ENCODE measurements around the gene MYO18B.

MYO18B gene

DNA sequence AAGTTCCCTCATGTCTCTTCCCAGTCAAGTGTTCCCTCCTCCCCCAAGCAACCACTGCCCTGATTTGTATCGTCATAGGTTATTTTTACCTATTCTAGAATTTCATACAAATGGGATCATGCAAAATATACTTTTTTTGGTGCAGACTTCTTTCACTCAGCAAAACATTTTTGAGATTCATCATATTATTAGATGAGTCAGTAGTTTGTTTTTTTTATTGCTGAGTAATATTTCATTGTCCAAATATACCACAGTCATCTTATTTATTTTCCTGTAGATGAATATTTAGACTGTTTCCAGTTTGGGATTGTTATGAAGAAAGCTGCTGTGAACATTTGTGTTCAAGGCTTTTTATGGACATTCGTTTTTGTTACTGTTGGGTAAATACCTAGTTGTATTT is 301.0 kb downstream of the MYO18B start:
- H3K4me3 ChIP-seq (replicated peaks; ENCODE audit: low read depth, low read length): no peak overlapping the region
- DNase-seq (ENCODE audit: low read depth): no peak
- TF ChIP-seq, protein P1, sequence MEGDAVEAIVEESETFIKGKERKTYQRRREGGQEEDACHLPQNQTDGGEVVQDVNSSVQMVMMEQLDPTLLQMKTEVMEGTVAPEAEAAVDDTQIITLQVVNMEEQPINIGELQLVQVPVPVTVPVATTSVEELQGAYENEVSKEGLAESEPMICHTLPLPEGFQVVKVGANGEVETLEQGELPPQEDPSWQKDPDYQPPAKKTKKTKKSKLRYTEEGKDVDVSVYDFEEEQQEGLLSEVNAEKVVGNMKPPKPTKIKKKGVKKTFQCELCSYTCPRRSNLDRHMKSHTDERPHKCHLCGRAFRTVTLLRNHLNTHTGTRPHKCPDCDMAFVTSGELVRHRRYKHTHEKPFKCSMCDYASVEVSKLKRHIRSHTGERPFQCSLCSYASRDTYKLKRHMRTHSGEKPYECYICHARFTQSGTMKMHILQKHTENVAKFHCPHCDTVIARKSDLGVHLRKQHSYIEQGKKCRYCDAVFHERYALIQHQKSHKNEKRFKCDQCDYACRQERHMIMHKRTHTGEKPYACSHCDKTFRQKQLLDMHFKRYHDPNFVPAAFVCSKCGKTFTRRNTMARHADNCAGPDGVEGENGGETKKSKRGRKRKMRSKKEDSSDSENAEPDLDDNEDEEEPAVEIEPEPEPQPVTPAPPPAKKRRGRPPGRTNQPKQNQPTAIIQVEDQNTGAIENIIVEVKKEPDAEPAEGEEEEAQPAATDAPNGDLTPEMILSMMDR (IDR thresholded peaks at IDR 0.05; ENCODE audit: low read length, missing control alignments): no peak

DNA sequence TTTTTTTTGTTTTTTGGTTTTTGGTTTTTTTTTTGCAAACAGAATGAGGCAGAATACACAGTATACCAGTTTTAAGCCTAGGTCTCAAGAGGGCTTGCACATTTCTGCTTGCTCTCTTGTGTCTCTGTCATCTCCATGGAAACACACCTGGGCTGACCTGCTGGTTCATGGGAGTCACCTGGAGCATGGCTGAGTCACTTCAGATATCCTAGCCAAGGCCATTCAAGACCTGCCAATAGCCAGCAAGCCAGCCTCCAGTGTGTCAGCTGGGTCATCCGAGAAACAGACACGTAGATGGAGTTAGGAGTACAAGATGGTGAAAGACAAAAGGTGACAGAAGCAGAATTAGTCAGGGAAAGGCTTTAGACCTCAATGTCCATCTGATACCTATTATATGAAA is 303.1 kb downstream of the MYO18B start:
- TF ChIP-seq, protein P1 (IDR thresholded peaks at IDR 0.05; ENCODE audit: low read length, missing control alignments): no peak
- H3K4me3 ChIP-seq (replicated peaks; ENCODE audit: low read depth, low read length): no peak overlapping the region
- no peak for DNase-seq (ENCODE audit: low read depth)

- TF ChIP-seq, protein P1 (IDR thresholded peaks at IDR 0.05; ENCODE audit: low read length, missing control alignments): no peak
These were observed 303.9 kb downstream of the MYO18B start for GRCh38 chr22:26045860-26046259.

DNA sequence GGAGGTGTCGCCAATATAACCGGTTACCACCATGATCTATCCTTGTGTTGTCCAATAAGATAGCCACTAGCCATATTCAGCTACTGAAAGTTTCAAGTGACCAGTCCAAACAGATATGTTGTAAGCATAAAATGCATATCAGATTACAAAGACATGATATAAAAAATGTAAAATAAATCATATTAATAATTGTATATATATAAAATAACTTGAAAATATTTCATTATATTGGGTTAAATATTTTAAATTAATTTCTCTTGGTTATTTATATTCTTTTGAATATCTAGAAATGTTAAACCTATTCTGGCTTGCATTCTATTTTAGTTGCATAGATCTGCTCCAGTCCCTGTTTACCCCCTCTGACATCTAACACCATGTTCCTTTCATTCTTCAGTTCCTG is 305.5 kb downstream of the MYO18B start:
- no peak for DNase-seq (ENCODE audit: low read depth)
- H3K4me3 ChIP-seq (replicated peaks; ENCODE audit: low read depth, low read length): no peak overlapping the region
- TF ChIP-seq, protein P1 (IDR thresholded peaks at IDR 0.05; ENCODE audit: low read length, missing control alignments): no peak

More at GRCh38 chr22:26045860-26046259, 303.9 kb downstream of the MYO18B start:
- no peak for DNase-seq (ENCODE audit: low read depth)
- no peak overlapping the region for H3K4me3 ChIP-seq (replicated peaks; ENCODE audit: low read depth, low read length)

DNA sequence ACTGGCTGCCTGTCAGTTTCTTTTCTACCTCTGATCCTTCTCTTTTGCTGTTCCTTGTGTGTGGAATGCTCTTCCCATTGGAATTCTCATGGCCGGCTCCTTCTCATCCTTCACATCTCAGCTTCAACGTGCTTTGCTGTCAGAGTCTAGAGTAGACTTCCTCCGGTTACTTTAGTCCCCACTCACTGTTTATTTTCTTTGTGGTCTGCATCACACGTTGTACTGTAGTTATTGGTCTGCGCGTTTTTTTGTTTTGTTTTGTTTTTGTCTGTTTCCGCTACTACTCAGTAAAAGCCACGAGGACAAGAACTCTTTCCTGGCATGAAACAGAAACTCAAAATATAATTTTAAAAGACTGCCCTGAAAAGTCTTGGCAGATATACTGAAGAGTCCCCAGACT is 305.9 kb downstream of the MYO18B start:
- TF ChIP-seq, protein P1 (IDR thresholded peaks at IDR 0.05; ENCODE audit: low read length, missing control alignments): no peak
- DNase-seq (ENCODE audit: low read depth): no peak
- H3K4me3 ChIP-seq (replicated peaks; ENCODE audit: low read depth, low read length): no peak overlapping the region

DNA sequence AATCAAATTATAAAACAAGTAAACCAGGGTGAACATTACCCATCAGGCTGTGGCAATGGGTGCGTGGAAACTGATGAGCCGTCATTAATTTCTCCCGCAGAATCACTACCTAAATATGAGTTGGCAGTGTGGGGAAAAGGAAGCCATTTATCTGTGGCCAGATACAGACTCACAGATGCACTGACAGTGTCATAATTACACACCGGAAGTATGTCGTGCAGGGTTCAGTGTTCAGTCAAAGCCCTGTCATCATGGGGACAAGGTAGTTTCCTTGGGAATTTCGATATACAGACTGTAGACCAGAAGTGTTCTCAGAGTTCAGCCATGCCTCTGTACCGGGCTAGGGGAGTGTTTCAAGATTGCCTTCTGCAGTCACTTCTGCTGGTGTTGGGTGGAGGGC is 308.1 kb downstream of the MYO18B start:
- H3K4me3 ChIP-seq (replicated peaks; ENCODE audit: low read depth, low read length): no peak overlapping the region
- DNase-seq (ENCODE audit: low read depth): no peak
- TF ChIP-seq, protein P1 (IDR thresholded peaks at IDR 0.05; ENCODE audit: low read length, missing control alignments): no peak

DNA sequence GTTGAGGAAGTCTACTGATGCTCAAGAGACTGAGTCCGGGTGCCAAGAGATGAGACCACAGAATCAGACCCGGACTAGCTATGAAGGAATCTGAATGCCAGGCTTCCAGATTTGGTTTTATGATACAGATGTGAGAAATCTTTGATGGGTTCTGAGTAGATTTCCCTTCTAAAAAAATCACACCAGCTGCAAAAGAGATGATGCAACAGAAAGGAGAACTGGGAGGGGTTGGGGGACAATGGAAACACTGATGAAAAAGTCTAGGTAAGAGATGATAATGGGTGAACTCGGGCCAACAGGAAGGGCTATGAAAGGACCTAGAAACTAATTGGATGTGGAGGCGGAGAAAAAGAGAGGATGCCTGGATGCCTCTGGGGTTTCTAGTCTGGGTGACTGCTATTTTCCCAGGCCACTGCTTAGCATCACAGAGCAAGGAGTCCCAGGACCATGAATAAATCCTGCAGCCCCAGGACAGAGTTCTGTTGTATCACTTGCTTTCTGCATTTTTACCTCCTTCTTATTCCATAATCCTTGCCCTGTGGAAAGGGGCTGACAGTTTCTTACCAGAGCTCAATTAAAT is 311.8 kb downstream of the MYO18B start:
- DNase-seq (ENCODE audit: low read depth): no peak
- TF ChIP-seq, protein P1 (IDR thresholded peaks at IDR 0.05; ENCODE audit: low read length, missing control alignments): no peak

More for the DNA sequence above, 311.8 kb downstream of the MYO18B start:
- H3K4me3 ChIP-seq (replicated peaks; ENCODE audit: low read depth, low read length): no peak overlapping the region

Data from fibroblast of pulmonary artery (primary cell).